SK-N-SH treated with all-trans-retinoic acid at 6 μM for 48 hours (cell line): ENCODE results near the gene GREB1.

ENCODE experiments used
- ATAC-seq: fragments of 200-7000 bp; cut with Tn5 transposase; 3 replicates; pipeline ENCODE4 v1.9.1; 2020; ENCODE audit warnings: mild to moderate bottlenecking, moderate library complexity
- ARNTL ChIP-seq: fragments of 450-650 bp; formaldehyde crosslinking; IDR thresholded peaks from 2 replicates; pipeline ENCODE4 v1.5.0; 2020; ENCODE audit warnings: low read depth, mild to moderate bottlenecking, moderate library complexity, borderline replicate concordance
- BACH2 ChIP-seq: fragments of 250-450 bp; sonication (Bioruptor Pico); IDR thresholded peaks from 2 replicates; pipeline ENCODE4 v1.9.0; 2021; ENCODE audit warnings: mild to moderate bottlenecking, borderline replicate concordance
- CREB5 ChIP-seq: fragments of 250-450 bp; sonication (Bioruptor Pico); IDR thresholded peaks from 2 replicates; pipeline ENCODE4 v1.5.1; 2020; ENCODE audit warnings: low read depth, mild to moderate bottlenecking, moderate library complexity
- CSDC2 ChIP-seq: fragments of 250-450 bp; sonication (Bioruptor Pico); IDR thresholded peaks from 2 replicates; pipeline ENCODE4 v1.5.0; 2020; ENCODE audit warnings: mild to moderate bottlenecking, moderate library complexity
- ESRRG ChIP-seq: fragments of 250-450 bp; sonication (Bioruptor Pico); IDR thresholded peaks from 2 replicates; pipeline ENCODE4 v1.6.1; 2021; ENCODE audit warnings: mild to moderate bottlenecking
- ISL1 ChIP-seq: fragments of 250-450 bp; sonication (Bioruptor Pico); IDR thresholded peaks from 2 replicates; pipeline ENCODE4 v2.1.2; 2022; ENCODE audit warnings: mild to moderate bottlenecking, moderate library complexity
- OSR1 ChIP-seq: fragments of 250-450 bp; sonication (Bioruptor Pico); IDR thresholded peaks from 2 replicates; pipeline ENCODE4 v1.8.0; 2022; ENCODE audit warnings: moderate library complexity, mild to moderate bottlenecking, inconsistent platforms
- PPARA ChIP-seq: fragments of 250-450 bp; sonication (Bioruptor Pico); IDR thresholded peaks from 2 replicates; pipeline ENCODE4 v1.5.0; 2020; ENCODE audit warnings: mild to moderate bottlenecking, borderline replicate concordance
- RARB ChIP-seq: fragments of 250-450 bp; sonication (Bioruptor Pico); IDR thresholded peaks from 2 replicates; pipeline ENCODE4 v1.8.0; 2021; ENCODE audit warnings: mild to moderate bottlenecking, moderate library complexity
- SNAI2 ChIP-seq: fragments of 250-450 bp; sonication (Bioruptor Pico); IDR thresholded peaks from 2 replicates; pipeline ENCODE4 v1.5.0; 2020; ENCODE audit warnings: mild to moderate bottlenecking, moderate library complexity
- TOX ChIP-seq: fragments of 250-450 bp; sonication (Bioruptor Pico); IDR thresholded peaks from 2 replicates; pipeline ENCODE4 v1.8.0; 2021; ENCODE audit warnings: mild to moderate bottlenecking, moderate library complexity, borderline replicate concordance
- ZC3H10 ChIP-seq: fragments of 250-450 bp; sonication (Bioruptor Pico); IDR thresholded peaks from 2 replicates; pipeline ENCODE4 v1.5.1; 2021; ENCODE audit warnings: mild to moderate bottlenecking, moderate library complexity
- ZFP3 ChIP-seq: fragments of 250-450 bp; sonication (Bioruptor Pico); IDR thresholded peaks from 2 replicates; pipeline ENCODE4 v1.5.0; 2020; ENCODE audit warnings: mild to moderate bottlenecking, moderate library complexity
- ZFP30 ChIP-seq: fragments of 450-650 bp; formaldehyde crosslinking; IDR thresholded peaks from 2 replicates; pipeline ENCODE4 v1.5.0; 2022; ENCODE audit warnings: mild to moderate bottlenecking, moderate library complexity
- ZNF565 ChIP-seq: fragments of 450-650 bp; formaldehyde crosslinking; conservative IDR thresholded peaks from 2 replicates; pipeline ENCODE4 v1.5.0; 2020; ENCODE audit warnings: low read depth, mild to moderate bottlenecking, moderate library complexity
- ZNF70 ChIP-seq: fragments of 450-650 bp; formaldehyde crosslinking; IDR thresholded peaks from 2 replicates; pipeline ENCODE4 v1.5.0; 2020; ENCODE audit warnings: mild to moderate bottlenecking, moderate library complexity
- ZNF8 ChIP-seq: fragments of 450-650 bp; formaldehyde crosslinking; IDR thresholded peaks from 2 replicates; pipeline ENCODE4 v1.5.0; 2020; ENCODE audit warnings: mild to moderate bottlenecking, moderate library complexity
- TF ChIP-seq, protein P1 (sequence below): fragments of 250-450 bp; sonication (Bioruptor Pico); IDR thresholded peaks from 2 replicates; pipeline ENCODE4 v1.8.0; 2021; ENCODE audit warnings: low read depth, mild to moderate bottlenecking, moderate library complexity, borderline replicate concordance
- TF ChIP-seq, protein P2 (sequence below): fragments of 250-450 bp; sonication (Bioruptor Pico); IDR thresholded peaks from 2 replicates; pipeline ENCODE4 v1.5.1; 2021; ENCODE audit warnings: mild to moderate bottlenecking, moderate library complexity
- TF ChIP-seq, protein P3 (sequence below): fragments of 250-450 bp; sonication (Bioruptor Pico); IDR thresholded peaks from 2 replicates; pipeline ENCODE4 v1.5.0; 2020; ENCODE audit warnings: mild to moderate bottlenecking, moderate library complexity
- TF ChIP-seq, protein P4 (sequence below): fragments of 250-450 bp; sonication (Bioruptor Pico); IDR thresholded peaks from 2 replicates; pipeline ENCODE4 v1.8.0; 2020; ENCODE audit warnings: mild to moderate bottlenecking, moderate library complexity, borderline replicate concordance

The GREB1 gene

GRCh38 chr2:11612553-11613215 is 78.8 kb downstream of the GREB1 start:
- ATAC-seq = no peak
- TF ChIP-seq ESRRG (CRISPR knock-in tag) = no peak
- TF ChIP-seq, all 23 proteins: peak for 0

DNA sequence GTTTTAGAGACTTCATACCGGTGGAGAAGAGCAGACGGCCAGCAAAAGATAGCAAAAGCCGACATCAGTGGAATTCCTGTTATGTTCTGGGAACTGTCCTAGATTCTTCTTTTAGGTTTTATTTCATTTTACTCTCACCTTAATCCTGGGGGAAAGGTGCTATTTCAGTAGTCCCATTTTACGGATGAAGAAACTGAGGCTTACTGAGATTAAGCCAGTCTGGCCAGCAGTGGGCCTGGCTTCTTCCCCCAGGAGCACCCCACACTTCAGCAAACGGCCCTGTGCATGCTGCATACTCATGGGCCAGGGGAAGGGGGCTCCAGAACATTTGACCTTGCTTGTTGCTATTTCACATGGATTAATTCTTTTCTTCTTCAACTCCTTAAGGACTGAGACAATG is 79.5 kb downstream of the GREB1 start:
- ATAC-seq = no peak
- TF ChIP-seq, protein P1, sequence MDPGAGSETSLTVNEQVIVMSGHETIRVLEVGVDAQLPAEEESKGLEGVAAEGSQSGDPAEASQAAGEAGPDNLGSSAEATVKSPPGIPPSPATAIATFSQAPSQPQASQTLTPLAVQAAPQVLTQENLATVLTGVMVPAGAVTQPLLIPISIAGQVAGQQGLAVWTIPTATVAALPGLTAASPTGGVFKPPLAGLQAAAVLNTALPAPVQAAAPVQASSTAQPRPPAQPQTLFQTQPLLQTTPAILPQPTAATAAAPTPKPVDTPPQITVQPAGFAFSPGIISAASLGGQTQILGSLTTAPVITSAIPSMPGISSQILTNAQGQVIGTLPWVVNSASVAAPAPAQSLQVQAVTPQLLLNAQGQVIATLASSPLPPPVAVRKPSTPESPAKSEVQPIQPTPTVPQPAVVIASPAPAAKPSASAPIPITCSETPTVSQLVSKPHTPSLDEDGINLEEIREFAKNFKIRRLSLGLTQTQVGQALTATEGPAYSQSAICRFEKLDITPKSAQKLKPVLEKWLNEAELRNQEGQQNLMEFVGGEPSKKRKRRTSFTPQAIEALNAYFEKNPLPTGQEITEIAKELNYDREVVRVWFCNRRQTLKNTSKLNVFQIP (CRISPR knock-in tag) = no peak
- TF ChIP-seq ZFP30 = no peak
- TF ChIP-seq ARNTL (CRISPR knock-in tag) = no peak
- no peak for TF ChIP-seq ESRRG (CRISPR knock-in tag)
- no peak for TF ChIP-seq BACH2 (CRISPR knock-in tag)
- TF ChIP-seq PPARA (CRISPR knock-in tag) = no peak
- TF ChIP-seq, protein P2, sequence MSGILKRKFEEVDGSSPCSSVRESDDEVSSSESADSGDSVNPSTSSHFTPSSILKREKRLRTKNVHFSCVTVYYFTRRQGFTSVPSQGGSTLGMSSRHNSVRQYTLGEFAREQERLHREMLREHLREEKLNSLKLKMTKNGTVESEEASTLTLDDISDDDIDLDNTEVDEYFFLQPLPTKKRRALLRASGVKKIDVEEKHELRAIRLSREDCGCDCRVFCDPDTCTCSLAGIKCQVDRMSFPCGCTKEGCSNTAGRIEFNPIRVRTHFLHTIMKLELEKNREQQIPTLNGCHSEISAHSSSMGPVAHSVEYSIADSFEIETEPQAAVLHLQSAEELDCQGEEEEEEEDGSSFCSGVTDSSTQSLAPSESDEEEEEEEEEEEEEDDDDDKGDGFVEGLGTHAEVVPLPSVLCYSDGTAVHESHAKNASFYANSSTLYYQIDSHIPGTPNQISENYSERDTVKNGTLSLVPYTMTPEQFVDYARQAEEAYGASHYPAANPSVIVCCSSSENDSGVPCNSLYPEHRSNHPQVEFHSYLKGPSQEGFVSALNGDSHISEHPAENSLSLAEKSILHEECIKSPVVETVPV (CRISPR knock-in tag) = no peak
- TF ChIP-seq RARB (CRISPR knock-in tag) = no peak
- no peak for TF ChIP-seq TOX (CRISPR knock-in tag)
- TF ChIP-seq ZNF8 (CRISPR knock-in tag) = no peak
- no peak for TF ChIP-seq CSDC2 (CRISPR knock-in tag)
- TF ChIP-seq, protein P3, sequence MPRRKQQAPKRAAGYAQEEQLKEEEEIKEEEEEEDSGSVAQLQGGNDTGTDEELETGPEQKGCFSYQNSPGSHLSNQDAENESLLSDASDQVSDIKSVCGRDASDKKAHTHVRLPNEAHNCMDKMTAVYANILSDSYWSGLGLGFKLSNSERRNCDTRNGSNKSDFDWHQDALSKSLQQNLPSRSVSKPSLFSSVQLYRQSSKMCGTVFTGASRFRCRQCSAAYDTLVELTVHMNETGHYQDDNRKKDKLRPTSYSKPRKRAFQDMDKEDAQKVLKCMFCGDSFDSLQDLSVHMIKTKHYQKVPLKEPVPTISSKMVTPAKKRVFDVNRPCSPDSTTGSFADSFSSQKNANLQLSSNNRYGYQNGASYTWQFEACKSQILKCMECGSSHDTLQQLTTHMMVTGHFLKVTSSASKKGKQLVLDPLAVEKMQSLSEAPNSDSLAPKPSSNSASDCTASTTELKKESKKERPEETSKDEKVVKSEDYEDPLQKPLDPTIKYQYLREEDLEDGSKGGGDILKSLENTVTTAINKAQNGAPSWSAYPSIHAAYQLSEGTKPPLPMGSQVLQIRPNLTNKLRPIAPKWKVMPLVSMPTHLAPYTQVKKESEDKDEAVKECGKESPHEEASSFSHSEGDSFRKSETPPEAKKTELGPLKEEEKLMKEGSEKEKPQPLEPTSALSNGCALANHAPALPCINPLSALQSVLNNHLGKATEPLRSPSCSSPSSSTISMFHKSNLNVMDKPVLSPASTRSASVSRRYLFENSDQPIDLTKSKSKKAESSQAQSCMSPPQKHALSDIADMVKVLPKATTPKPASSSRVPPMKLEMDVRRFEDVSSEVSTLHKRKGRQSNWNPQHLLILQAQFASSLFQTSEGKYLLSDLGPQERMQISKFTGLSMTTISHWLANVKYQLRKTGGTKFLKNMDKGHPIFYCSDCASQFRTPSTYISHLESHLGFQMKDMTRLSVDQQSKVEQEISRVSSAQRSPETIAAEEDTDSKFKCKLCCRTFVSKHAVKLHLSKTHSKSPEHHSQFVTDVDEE (CRISPR knock-in tag) = no peak
- no peak for TF ChIP-seq SNAI2
- TF ChIP-seq CREB5 = no peak
- TF ChIP-seq, protein P4, sequence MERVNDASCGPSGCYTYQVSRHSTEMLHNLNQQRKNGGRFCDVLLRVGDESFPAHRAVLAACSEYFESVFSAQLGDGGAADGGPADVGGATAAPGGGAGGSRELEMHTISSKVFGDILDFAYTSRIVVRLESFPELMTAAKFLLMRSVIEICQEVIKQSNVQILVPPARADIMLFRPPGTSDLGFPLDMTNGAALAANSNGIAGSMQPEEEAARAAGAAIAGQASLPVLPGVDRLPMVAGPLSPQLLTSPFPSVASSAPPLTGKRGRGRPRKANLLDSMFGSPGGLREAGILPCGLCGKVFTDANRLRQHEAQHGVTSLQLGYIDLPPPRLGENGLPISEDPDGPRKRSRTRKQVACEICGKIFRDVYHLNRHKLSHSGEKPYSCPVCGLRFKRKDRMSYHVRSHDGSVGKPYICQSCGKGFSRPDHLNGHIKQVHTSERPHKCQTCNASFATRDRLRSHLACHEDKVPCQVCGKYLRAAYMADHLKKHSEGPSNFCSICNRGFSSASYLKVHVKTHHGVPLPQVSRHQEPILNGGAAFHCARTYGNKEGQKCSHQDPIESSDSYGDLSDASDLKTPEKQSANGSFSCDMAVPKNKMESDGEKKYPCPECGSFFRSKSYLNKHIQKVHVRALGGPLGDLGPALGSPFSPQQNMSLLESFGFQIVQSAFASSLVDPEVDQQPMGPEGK (CRISPR knock-in tag) = no peak
- TF ChIP-seq ZNF565 (CRISPR knock-in tag) = no peak
- TF ChIP-seq ZC3H10 (CRISPR knock-in tag) = no peak
- TF ChIP-seq ISL1 = no peak

GRCh38 chr2:11615209-11615608 is 81.4 kb downstream of the GREB1 start:
- ATAC-seq = no peak; the same call in 2 of the 3 replicates
- TF ChIP-seq OSR1 (CRISPR knock-in tag) = no peak
- no peak for TF ChIP-seq SNAI2
- no peak for TF ChIP-seq ZNF70 (CRISPR knock-in tag)
- no peak for TF ChIP-seq ZNF565 (CRISPR knock-in tag)
- TF ChIP-seq RARB (CRISPR knock-in tag) = no peak
- TF ChIP-seq ARNTL (CRISPR knock-in tag) = no peak
- TF ChIP-seq, protein P3 (CRISPR knock-in tag) = no peak
- TF ChIP-seq PPARA (CRISPR knock-in tag) = no peak
- TF ChIP-seq ZFP30 = no peak
- TF ChIP-seq, protein P4 (CRISPR knock-in tag) = no peak
- no peak for TF ChIP-seq BACH2 (CRISPR knock-in tag)
- TF ChIP-seq ZNF8 (CRISPR knock-in tag) = no peak
- TF ChIP-seq ZC3H10 (CRISPR knock-in tag) = no peak
- TF ChIP-seq ESRRG (CRISPR knock-in tag) = no peak
- no peak for TF ChIP-seq ZFP3
- TF ChIP-seq CREB5 = no peak
